HG03378 (cell line): ENCODE measurements around the gene AP3S2.
"Not testable (repeated sequence)": the region's sequence is repeated elsewhere in the genome, so short reads cannot be mapped to it uniquely, and the experiment has no call there.

Experiments used
- ATAC-seq: cut with Tn5 transposase; IDR thresholded peaks from one replicate; pipeline ENCODE4 v1.9.1; 2021; ENCODE audit warnings: mild to moderate bottlenecking, moderate library complexity; ENCODE audit not compliant: unreplicated experiment

AP3S2 gene

DNA sequence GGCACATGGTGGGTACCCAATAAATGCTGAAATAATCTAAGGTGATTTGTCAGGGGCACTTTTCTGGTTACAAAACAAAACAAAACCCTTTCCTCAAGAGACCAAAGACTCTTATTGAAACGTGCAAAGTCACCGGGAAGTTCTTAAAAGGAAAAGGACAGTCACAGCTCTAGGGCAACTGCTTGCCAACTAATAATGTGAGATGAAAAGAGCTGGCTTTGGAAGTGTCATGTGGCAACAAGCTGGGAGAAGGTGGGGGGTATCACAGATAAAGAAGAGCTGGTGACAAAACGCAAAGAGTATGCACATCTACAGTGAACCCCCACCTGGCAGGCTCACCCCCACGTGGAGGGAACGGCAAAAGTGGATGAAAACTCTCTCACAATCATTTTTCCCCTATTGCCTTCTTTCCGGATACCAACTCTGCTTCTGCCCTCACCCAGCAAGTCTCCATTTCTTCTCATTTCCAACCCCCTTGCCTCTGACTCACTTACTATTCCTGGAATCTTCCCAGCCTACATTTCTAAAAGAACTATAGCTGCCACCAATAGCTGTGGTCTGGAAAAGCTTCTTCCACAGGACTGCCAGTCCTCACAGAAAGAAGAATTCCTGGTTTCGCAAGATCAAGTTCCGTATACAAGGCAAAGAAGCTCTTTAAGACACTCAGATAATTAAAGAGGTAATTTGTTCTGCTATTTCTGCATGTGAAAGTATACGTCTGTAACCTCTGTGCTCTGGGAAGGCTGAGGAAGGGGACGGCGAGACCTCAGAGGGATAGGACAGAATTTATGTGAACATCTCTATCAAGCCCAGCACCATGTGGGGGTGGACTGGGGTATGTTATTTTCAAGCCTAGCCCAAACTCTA is 57.3 kb downstream of the AP3S2 start:
- ATAC-seq, result no peak

DNA sequence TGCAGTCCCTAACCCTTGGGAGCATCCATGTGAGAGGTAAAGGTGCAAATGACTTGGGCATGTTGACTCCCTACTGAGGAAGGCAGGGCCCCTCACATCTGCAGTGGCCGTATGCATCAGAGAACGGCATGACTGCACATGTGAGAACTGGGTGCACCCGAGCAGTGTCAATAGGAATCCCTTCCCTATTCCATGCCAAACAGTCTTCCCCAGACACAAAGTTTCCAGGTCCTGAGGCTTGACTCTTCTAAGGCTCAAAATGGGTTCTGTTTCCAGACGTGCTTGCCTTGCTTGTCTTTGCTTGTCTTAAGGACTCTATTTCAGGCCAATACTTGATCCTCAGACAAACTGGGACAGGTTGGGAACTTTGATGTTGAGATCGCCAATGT is 58.6 kb downstream of the AP3S2 start:
- no peak for ATAC-seq

DNA sequence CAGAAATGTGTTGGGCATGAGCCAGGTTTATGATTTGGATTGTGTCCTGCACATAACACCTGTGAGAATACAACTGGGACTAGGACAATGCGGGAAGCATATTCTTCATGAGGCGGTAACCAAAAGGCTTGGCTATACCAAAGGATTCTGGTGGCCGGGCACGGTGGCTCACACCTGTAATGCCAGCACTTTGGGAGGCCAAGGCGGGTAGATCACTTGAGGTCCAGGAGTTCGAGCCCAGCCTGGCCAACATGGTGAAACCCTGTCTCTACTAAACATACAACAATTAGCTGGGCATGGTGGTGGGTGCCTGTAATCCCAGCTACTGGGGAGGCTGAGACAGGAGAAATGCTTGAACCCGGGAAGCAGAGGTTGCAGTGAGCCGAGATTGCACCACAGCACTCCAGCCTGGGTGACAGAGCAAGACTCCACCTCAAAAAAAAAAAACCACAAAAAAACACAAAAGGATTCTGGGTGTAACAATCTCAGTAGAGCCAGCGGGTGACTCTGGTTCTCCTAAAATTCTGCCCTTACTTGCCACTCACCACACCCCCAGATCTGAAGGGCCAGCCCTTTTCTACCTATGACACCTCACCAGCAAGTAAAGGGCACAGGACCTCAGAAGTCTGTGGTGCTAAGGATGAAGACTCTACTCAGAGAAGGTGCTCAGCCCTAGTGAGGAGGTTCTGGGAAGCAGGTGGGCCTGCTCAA is 59.2 kb downstream of the AP3S2 start:
- not testable (repeated sequence) for ATAC-seq

- no peak for ATAC-seq
Observed at GRCh38 chr15:89833966-89834365, 59.8 kb downstream of the AP3S2 start.

DNA sequence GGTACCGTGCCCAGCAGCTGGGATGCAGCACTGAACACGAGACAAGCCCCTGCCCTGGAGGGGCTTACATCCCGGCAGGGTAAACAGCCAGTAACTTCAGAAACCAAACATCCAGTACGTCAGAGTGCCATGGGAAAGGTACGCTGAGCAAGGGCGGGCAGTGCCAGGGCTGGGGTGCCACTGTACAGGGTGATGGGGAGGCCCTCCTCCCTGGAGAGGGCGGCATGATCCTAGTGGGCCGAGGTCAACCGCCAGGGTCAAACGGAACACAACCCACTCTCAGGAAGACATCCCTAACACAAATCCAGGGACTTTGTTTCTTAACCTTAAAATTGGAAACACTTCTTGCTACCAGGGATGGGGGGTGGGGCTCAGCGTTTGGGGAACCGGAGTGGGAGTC is 63.2 kb downstream of the AP3S2 start:
- no peak for ATAC-seq

- ATAC-seq, result no peak
Observed at GRCh38 chr15:89829616-89830440, 64.0 kb downstream of the AP3S2 start.

DNA sequence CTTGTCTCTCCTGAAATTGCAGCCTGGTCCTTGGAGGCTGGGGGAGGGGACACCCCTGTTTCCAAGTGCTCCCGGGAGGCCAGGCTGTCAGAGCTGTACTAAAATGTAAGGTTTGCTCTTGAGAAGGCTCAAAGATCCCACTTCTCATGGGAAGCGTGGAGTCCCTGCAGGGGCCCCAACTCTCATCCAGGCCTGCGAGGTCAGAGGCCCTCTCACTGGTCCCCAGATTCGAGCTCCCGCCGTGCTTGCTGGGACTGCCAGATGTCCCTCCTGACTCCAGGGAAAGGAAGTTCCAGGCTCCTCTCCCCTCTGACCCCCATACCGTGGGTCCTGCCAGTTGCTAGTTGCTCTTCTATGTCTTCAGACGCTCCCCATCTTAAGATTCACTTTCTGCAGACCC is 64.6 kb downstream of the AP3S2 start:
- ATAC-seq, result no peak

GRCh38 chr15:89828281-89829145 is 65.3 kb downstream of the AP3S2 start:
- no peak for ATAC-seq

DNA sequence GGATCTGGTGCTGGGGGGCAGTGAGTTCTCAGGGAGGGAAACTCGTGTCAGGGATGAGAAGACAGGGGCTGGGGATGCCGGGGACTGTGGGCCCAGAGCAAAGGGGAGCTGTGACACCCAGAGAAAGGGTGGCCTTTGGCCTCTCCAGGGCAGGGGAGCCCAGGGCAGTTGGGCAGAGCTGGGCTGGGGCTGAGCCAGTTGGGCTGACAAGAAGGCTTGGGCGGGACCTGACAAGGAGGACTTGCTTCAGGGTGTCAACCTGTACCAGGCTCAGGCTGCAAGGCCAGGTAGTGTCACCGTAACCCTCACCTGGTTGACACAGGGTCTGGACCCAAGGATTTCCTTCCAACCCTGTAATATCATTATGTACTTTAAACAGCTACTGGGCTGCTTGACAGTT is 66.0 kb downstream of the AP3S2 start:
- no peak for ATAC-seq

DNA sequence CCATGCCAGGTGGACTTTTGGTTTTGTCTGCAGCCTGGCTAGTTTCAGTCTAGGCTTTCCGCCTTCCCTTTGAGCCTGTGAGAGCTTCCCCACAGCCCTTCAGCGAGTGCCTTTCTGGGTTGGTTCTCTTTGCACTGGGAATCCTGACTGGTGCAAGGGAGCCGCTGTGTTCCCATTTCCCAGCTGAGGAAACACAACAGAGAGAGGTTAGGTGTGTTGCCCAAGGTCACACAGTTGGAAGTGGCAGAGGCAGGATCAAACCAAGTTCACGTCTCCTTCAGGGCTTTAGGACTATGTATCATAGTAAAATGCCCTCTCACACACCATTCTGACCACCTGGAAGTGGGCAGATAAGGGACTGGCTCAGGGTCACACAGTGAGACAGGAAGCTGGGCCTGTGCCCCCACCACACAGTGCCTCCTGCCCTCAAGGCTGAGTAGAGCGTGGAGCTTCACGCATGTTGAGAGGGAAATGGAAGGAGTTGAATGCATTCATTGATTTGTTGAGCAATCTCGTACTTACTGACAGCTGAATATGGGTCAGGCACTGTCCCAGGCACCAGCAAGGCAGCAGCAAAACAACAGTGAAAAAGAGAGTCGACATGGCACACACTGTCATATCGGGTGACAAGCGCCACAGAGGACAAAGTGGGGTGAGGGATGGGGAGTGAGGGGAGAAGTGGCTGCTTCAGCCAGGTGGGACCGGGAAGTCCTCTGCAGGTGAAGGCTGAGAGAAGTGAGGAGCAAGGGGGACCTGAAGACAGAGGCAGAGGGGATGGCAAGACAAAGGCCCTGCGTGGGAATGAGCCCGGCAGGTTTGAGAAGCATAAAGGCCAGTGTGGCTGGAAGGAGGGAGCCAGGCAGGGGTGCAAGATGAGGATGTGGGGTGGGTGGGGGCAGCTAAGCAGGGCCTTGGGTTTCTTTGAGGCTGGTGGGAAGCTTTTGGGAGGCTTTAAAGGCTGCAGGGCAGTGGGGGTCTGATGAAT is 66.8 kb downstream of the AP3S2 start:
- no peak for ATAC-seq

GRCh38 chr15:89825271-89825940 is 68.4 kb downstream of the AP3S2 start:
- no peak for ATAC-seq

DNA sequence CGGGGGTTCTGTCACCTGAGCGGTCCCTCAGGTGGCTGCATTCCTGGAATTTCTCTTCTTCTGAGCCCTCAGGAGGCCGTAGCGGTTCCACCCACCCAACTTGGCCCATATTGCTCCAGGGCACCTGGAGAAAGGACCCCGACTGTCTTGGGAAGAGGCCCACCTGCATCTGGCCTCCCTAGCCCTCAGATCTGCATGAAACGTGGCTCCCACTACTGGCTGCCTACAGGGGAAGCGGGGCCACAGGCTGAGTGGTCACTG is 69.3 kb downstream of the AP3S2 start:
- no peak for ATAC-seq

- ATAC-seq, result no peak
Observed at GRCh38 chr15:89823836-89824606, 69.8 kb downstream of the AP3S2 start.

- ATAC-seq, result no peak
Observed at GRCh38 chr15:89822951-89823711, 70.7 kb downstream of the AP3S2 start.

DNA sequence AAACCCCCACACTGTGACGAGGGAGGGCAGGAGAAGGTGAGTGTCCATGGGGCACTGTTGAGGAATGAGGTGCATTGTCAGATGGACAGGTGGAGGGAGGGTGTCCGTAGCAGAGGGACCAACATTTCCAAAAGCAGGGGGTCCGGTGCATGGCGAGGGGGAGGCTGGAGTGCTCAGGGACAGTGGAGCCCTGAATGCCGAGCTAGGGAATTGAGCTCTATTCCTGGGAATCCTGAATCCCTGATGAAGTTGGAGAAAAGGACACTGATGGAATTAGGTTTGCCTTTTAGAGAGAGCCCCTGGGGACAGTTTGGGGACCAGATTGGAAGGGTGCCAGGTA is 71.2 kb downstream of the AP3S2 start:
- no peak for ATAC-seq

DNA sequence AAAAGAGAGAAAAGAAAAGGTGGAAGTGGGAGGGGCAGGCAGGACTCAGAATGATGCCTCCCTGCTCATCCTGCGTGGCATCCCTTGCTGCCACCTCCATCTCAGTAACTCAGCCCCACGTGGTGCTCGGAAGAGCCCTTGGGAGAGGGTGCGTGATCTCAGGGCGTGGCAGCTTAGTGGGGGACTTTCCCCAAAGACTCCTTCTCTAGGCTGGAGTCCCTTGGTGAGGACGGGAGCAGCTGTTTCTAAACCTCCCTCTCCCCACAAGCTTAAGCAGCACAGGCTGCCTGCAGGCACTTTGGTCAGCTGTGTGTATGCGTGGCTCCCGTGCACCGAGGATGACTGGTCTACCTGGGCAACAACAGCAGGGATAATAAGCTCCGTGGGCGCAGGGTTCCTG is 71.8 kb downstream of the AP3S2 start:
- ATAC-seq, result no peak

DNA sequence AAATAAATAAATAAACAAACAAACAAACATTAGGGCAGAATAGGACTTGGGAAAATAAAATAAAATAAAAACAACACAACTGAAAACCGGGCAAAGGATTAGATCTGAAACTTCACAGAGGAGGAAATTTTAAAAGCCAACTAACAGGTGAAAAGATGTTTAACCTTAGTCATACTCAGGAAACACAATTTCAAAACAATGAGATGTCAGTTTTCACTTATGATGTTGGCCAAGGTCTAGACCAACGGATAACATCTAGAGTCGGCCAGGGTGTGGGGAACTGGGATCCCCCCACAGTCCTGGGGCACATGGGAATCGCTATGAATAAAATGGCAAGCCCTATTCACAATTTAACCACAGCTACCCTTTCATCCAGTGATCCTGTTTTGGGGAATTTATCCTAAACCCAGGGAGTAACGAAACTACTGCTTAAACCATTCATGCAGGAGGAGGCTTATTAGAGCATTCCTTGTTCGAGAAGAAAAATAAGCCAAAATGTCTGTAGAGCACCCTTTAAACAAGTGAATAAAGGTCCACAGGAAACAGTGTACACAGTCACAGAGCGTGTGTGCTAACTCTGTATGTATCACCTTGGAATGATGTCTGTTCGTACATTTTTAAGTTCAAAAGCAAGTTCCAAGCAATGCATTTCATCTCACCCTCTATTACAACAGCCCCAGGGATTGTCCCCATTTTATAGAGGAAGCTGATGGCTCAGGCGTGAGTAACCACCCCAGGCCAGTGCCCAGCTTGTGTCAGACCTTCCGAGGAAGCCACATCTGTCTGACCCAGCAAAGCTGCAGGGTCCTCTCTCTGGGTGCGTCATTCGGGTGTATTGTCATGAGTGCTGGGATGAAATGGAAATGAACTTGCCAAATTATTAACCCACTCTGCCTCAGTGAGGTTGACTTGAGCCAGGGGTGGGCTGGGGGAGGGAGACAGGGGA is 72.9 kb downstream of the AP3S2 start:
- ATAC-seq, result no peak
